Renal cortical epithelial cell (primary cell): ENCODE data around the gene LAMP5. TPM values are rescaled to one million over a fixed set of nuclear protein-coding genes. Genes with fewer than 3 reads are reported as not detected.
A peak's percentile ranks its signal among the peaks of the same experiment; 100 is the strongest.

Source experiments
- DNase-seq: peaks from one replicate; pipeline ENCODE4 v3.0.0-alpha.2; 2011; ENCODE audit warnings: low read depth
- total RNA-seq: library from RNA; depleted of rRNA; stranded (reverse); fragments of >200 nt; gene quantifications from 2 replicates; pipeline ENCODE4 v1.2.3, GENCODE V29; 2014

LAMP5 gene, protein sequence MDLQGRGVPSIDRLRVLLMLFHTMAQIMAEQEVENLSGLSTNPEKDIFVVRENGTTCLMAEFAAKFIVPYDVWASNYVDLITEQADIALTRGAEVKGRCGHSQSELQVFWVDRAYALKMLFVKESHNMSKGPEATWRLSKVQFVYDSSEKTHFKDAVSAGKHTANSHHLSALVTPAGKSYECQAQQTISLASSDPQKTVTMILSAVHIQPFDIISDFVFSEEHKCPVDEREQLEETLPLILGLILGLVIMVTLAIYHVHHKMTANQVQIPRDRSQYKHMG
- total RNA-seq, result 0.10 and 0.17 TPM in 2 replicates

DNA sequence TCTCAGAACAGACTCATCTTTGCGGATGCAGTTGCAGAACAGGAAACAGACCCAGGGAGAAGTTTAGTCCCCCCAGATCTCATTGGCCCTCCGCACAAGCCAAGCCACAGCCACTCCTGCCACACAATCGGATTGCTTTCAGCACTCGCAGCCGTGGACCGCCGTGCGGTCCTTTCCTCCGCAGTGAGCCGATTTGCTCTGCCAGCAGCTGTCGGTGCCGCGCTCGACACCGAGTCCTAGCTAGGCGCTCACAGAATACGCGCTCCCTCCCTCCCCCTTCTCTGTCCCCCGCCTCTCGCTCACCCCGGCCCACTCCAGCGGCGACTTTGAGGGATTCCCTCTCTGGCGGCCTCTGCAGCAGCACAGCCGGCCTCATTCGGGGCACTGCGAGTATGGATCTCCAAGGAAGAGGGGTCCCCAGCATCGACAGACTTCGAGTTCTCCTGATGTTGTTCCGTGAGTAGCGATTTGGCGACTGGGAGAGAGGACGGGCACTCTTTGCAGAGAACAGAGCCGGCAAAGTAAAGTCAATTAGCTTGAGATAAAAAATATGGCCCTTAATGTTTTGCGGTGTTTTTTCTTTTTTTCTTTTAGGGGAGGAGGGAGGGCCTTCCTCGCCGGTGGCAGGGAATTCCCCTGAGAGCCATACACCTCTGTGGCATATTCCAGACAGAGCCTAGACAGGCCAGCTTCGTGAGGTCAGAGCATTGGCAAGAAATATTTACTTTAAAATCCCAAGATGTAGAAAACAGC is at the start of gene LAMP5:
TSS of gene LAMP5 (plus strand) at position 130 of the 753 bp plus-strand sequence. CDS start at position 393, 263 bp downstream.
- peak; percentile 12 for DNase-seq

DNA sequence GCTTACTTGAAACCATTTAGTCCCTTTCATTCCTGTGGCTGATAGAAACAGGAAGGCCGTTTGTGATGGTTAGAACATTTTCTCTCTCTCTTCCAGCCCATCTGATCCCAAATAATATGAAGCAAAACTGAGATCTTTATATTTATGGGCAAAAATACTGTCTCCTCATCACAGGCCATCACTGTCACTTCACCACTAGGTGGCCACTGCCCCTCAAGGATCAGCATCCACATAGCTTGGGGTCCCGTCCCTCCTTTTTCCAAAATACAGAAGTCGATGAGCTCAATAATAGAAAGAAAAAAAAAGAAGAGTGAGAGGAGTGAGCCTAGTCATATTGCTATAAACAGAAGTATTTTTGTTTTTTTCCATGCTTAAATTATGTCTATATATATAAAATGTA is 46.4 kb upstream of the LAMP5 start:
- no peak for DNase-seq

DNA sequence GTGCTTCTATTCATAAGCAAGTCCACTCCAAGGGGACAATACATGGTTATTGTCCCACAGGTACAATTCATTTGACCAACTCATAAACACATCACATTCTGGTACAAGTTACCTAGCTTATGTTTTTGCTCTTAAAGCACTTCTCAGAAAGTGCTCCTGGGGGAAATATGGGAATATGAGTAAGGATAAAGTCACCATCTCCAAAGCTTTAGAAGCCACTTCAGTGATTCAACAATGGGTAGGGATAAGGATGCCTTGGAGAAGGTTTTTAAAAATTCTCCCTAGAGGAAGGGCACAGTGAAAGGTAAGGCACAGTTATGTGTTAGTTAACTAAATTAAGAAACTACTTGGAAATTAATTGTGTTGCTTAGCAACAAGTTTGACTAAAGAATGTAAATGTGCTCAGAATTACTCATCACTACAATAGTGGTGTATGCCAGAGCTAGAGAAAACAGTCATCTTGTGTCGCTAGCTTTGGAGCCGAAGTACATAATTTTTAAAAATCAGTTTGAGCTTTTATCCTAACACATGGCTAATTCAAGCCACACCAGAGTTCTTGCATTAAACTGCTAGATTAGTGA is 39.5 kb upstream of the LAMP5 start:
- peak; percentile 36 for DNase-seq

DNA sequence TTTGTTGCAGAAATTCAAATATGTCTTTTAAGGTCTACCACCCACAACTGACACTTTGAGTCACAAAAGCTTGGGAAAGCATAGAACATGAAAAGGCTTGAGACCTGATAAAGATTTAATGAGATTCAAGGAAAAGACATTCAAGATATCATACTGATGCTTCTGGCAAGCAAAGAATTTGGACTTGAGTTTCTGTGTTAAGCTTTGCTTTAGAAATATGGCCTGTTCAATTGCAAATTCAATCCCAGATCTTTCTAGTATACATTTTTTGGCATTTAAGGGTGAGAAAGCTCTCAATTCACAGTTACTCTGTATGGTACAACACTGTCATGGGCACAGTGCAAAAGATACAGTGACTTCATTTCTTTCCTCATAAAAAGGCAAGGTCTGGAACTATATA is 38.9 kb upstream of the LAMP5 start:
- no peak for DNase-seq

DNA sequence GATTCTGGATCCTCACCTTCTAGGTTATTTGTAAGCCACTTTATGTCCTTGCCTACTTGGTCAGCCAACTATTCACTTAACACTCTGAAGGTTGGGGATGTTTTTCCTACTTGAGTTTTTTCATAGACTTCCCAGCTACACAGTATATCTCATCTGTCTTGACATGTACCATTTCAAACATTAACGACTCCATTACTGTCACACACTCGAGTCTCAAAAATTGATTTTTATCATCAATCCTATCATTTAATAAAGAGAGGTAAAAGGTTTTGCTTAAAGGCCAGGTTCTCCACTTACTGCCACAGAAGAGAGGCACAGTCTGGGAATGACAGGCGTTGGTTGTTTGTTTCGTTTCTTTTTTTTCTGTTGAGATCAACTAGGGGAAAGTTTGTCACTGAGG is 38.2 kb upstream of the LAMP5 start:
- no peak for DNase-seq

DNA sequence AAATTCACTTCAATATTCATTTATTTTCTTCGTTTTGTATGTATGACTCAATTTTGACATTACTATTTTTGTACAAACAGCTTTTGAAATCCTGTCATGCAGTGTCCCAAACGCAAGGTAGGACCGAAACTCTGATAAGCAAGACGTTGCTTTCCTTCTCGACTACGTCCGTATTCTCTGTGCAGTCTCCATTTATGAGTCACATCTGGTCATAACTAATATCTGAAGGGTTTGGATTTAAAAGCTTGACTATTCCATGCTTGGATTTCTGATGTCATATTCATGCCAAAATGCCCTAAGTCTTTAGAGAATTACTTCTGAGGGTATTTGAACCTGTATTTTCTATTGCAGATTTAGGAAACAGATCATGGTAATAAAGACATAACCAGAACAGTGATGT is 37.8 kb upstream of the LAMP5 start:
- no peak for DNase-seq

DNA sequence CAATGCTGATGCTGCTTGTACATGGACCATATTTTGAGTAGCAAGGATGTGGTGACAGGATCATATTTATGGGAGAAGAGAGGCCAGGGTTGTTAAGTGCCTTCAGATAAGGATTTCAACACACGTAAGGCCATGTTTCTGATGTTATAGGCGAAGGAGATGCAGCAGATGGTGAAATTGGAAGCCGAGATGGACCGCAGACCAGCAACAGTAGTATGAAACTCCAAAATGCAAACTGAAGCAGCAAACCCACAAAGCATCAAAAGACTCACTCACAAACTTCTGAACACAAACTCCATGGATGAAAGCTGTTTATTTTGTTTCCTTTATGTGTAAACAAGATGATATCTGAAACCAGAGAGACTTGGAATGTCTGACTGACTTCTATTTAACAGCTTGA is 35.6 kb upstream of the LAMP5 start:
- no peak for DNase-seq

DNA sequence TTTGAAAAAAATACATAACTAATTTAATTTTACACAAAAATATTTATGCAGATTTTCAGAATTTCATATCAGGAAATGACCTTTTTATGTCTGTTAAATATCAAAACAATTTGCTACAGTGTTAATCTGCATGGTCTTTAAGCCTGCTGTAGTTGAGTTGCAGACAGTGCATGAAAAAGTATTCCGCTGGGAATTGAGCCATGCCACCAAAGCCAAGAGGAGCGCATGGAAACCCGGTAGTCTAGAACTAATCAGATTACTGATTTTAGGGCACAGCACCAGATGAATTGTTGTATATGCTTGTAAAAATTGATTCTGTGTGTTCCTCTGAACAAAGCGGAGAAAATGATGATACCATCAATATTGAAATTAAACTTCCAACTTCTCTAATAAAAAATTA is 34.3 kb upstream of the LAMP5 start:
- DNase-seq, result no peak

DNA sequence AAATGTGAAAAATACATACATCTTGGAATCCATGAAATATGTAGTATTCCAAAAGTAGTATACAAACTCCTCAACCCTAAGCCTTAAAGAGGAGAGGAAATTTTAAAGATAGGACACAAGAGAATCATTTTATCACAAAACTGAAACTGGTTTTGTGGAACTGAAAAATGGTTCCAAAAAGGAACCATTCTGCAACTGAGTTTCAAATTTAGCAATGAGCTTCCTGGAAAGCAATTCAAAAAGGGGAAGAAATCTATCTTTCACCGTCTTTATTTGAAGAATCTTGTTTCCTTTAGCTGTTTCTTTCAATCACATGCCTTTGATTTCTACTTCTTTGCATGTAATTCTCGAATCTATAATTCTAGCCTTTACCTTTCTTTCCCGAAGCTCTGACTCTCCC is 32.2 kb upstream of the LAMP5 start:
- DNase-seq, result no peak

DNA sequence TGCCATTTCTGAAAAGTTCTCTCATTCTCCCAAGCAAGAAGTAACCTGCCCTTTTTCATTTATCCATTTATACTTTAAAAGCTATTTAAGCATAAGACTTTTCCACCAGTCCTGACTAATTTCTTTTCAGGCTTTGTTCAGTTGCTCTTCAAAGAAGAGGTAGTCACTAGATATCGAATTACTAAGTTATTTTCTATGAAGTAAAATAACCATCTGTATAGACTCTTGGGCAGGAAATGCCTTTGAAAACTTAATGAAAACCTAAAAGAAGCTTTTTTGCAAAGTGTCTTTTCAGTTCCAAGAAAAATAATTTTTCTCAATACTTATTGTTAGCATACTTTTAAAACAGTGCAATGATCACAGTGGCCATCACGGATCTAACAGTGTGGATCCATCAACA is 31.3 kb upstream of the LAMP5 start:
- DNase-seq, result no peak

DNA sequence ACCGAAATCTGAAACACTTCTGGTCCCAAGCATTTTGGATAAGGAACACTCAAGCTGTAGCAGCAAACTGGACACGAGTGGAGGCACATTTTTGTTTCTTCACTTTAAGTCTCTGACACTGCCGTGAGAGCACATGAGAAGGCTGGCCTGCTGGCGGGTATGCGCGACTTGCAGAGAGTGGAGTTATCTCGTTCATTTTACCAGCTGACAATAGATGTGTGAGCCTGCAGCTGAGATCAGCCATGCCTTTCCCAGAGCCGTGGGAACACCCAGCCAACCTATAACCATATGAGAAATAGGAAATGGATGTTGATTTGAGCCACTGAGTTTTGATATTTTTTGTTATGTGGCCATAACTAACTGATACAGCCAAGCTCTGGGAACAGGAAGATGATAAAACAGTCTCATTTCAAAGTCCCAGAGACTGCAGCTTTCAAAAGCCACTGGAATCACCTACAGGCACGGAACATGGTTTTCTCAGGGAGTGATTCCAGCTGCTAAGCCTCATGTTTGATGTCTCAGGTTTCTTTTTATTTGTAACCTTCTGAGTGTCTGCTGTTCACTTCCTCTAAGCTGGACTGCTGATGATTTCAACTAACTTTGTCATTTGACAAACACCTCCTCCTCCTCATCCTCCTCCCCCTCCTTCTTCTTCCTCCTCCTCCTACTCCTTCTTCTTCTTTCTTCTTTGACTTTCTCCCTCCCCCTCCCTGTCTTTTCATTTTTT is 28.6 kb upstream of the LAMP5 start:
- DNase-seq, result no peak

DNA sequence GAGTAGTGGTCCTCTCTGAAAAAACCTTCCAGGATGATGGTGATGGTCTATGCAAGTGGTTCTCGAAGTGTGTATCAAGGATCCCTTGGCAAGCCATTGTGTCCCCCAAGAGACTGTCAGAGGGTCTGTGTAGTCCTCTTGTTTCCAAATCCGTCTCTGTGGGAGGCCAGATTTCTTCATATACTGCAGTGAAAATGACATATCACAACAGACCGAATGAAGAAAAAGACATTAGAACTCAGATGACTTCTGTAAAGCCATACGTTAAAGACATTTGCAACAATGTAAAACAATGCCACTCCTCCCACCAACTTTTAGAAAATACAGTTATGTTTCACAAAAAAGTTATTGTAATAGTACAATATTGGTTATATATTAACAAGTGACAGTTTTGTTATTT is 27.2 kb upstream of the LAMP5 start:
- no peak for DNase-seq

DNA sequence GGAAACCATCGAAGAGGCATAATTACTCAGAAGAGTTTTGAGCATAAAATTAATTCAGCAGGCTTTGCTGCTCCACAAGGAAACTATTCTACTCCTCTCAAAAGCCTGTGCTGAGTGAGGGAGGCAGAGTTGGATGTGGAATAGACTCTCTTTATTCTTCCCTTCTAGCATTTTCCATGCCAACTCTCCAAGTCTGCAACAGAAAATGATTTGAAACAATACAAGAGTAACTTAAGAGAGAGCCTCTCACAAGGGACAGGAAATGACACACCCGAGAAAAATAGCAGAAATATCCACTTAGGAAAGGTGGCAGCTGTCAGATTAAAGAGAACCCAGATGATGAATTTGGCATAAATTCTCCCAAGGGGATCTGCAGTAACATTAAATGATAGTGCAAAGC is 26.3 kb upstream of the LAMP5 start:
- DNase-seq, result no peak

DNA sequence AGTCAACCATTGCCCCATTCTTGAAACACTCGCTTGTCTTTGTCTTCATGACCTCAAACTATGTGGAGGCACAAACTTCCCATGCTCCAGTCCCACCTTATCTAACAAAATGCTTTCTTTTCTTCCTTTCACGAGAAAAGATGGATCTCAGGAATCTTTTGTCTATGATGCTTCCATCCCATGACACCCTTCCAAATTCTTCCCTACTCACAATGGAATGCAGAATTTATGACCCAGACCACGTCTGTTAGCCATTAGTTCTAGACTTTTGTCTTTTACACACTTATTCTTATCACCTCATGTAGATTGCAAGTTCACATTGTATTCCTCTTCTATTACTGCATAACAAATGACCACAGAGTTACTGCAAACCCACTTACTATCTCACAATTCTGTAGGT is 24.2 kb upstream of the LAMP5 start:
- no peak for DNase-seq

DNA sequence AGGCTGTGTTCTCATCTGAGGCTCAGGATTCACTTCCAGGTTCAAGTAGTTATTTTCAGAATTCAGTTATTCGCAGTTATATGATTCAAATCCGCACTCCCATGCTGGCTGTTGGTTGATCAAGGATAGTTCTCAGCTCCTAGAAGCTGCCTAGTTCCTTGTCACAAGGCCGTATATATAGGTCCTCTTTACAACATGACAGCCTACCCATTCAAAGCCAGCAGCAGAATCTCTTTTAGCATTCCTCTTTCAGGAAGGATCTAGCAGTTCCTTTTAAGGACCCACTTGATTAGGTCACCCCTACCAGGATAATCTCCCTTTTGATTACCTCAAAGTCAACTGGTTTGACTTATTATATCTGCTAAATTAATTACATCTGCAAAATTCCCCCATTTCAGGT is 23.8 kb upstream of the LAMP5 start:
- DNase-seq, result no peak

DNA sequence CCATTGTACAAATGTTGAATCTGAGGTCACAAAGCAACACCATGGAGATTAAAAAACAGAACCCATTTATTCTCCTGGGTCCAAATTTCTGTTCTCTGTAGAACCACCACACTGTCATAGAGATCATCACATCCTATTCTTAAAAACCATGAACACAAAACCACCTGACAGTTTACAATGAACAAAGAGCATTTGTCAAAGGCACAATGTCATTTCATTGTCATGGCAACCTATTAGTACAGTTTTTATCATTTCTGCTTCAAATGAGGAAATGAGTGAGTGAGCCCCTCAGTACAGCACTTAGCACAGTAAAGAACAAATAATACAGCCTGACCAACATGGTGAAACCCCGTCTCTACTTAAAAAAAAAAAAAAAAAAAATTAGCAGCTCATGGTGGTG is 23.1 kb upstream of the LAMP5 start:
- no peak for DNase-seq

DNA sequence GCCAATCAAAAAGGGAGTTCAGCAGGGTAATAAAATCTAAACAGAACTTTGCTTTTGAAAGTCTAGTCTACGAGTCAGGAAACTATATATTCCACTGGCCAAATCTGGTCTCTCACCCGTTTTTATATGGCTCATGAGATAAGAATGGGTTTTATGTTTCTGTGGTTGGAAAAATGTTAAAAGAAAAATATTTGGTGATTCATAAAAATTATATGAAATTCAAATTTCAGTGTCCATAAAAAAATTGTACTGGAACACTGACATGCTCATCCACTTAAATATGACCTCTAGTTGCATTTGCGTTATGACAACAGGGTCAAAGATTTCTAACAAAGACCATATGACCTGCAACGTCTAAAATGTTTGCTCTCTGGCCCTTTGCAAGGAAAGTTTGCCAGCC is 22.3 kb upstream of the LAMP5 start:
- DNase-seq, result no peak

DNA sequence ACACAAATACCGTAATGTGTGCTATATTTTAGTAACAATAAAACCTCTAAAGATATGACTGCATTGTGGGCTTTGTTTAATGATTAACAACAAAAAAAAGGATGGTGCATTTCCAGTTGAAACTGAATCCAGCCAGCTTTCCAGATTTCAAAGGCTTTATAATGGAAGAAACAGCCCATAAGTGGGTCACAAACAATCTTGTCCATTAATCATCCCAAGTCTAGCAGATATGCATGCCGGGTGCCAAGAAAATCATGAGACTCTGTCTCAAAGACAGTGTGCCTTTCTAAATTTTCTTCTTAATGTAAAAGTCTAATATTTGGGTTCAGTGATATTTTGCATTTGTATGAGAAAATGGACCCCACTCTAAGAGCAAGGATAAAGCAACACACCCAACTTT is 20.6 kb upstream of the LAMP5 start:
- peak; percentile 24 for DNase-seq

DNA sequence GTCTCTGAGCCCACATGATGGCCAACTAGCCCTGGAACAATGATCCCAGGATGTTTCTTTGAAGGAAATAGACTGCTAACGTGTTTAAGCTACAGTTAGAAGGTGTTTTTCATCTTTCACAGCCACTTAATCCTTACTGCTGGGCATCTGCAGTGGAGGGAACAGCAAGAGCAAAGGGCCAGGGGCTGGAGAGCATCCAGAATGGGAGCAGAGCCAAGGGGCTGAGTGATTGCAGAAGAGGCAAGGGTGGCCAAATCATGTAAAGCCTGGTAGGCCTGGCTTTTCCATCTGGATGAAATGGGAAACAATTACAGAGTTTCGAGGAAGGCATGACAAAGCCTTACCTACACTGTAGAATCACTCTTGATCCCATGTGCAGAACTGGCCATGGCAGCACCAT is 18.7 kb upstream of the LAMP5 start:
- DNase-seq, result no peak

DNA sequence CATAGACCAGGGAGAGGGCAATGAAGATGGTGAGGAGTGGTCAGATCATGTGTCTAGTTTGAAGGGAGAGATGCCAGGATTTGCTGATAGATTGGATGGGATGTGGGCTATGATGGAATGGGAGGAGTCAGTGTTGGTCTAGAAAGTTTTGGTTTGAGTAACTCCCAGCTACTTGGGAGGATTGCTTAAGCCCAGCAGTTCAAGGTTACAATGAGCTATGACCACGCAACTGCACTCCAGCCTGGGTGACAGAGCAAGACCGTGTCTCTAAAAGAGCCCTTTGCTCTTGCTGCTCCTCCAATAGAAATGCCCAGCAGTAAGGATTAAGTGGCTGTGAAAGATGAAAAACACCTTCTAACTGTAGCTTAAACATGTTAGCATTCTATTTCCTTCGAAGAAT is 18.2 kb upstream of the LAMP5 start:
- DNase-seq, result no peak

DNA sequence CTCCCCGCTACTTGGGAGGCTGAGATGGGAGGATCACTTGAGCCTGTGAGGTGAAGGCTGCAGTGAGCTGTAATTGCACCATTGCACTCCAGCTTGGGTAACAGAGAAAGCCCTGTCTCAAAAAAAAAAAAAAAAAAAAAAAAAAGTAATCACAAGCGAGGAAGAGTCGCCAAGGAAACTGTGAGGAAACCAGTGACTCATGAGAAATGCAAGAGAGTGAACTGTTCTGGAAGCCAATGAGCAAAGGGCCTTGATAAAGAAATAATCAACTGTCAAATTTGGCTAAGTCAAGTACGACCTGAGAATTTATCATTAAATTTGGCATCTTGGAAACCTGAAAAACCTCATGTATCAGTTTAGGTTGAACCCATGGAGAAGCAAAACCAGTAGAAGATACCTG is 16.1 kb upstream of the LAMP5 start:
- no peak for DNase-seq

DNA sequence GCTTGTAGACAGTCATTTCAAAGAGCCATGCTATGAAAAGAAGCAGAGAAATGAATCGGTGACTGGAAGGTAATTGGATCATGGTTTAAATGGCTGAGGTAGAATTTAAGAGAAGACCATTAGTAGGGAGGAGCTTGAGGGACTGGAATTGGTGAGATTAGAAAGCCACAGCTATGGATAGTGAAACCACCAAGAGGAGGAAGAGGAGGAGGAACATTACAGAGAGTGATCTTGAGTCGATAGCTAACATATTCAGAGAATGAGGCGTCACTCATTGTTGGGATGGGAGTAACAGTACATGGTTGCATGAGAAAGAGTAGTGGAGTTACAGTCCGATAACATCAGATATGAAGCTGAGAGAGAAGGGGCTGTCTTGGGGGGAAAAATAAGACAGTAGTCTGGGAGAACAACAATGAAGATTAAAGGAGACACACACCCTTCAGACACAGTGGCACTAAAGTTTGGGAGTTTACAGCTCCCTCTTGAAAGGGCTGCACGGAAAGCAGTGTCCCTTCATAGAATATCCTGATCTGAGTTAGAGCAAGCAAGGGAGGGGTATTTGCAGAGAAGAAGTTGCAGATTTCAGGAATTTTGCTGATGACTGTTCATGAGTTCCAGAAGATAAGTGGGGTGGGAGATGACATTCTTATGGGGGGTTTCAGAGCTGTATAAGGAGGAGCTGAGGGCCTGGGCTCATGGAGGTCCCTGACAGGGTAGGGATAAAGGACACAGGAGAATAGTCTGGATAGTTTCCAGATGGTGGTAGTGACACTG is 15.1 kb upstream of the LAMP5 start:
- no peak for DNase-seq
